Measurements from ENCODE around the gene BEND3.

- TF ChIP-seq CTCF (IDR thresholded peaks at IDR 0.05) (no peak), POLR2AphosphoS5 (IDR thresholded peaks at IDR 0.05) (no peak), EP300 (IDR thresholded peaks at IDR 0.05) (no peak), POLR2A (IDR thresholded peaks at IDR 0.05) (no peak)
Measured at GRCh38 chr6:107020239-107020638, 95.1 kb downstream of the BEND3 start.

Measured in sigmoid colon (tissue), 4 donors.